HG02759 (cell line): ENCODE data around the gene MAP2K2.

Experiments used
- ATAC-seq: cut with Tn5 transposase; IDR thresholded peaks from one replicate; pipeline ENCODE4 v1.9.1; 2021; ENCODE audit warnings: mild to moderate bottlenecking, moderate library complexity; ENCODE audit not compliant: unreplicated experiment

Gene MAP2K2

DNA sequence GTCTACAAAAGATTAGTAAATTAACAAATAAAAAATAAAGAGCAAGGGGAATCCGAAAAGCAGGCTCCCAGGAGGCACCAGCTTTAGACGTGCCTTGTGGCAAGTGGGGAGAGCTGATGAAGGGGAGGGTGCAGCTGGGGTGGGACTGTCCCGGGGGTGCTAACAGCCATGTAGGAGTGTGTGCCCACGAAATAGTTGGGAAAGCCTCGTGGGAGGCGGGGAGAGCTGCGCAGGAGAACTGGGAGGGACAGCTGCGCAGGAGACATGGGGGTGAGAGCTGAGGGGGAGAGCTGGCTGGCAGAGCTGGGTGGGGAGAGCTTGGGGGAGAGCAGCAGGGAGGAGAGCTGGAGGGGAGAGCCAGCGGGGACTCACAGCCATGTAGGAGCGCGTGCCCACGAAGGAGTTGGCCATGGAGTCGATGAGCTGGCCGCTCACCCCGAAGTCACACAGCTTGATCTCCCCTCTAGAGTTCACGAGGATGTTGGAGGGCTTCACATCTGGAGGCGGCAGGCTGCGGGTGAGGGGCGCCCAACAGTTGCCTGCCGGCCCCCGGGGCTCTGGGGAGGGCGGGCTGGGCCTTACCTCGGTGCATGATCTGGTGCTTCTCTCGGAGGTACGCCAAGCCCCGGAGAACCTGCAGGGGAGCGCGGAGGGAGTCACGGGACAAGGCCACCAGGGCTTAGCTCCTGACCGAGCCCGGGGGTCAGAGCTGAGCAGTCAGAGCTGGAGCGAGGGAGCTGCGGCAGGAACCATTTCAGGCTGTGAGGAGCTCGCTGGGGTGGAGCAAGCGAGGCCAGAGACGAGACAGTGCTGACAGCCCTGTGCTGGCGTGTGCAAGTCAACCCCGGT, 23.1 kb downstream of the MAP2K2 start:
- no peak for ATAC-seq

DNA sequence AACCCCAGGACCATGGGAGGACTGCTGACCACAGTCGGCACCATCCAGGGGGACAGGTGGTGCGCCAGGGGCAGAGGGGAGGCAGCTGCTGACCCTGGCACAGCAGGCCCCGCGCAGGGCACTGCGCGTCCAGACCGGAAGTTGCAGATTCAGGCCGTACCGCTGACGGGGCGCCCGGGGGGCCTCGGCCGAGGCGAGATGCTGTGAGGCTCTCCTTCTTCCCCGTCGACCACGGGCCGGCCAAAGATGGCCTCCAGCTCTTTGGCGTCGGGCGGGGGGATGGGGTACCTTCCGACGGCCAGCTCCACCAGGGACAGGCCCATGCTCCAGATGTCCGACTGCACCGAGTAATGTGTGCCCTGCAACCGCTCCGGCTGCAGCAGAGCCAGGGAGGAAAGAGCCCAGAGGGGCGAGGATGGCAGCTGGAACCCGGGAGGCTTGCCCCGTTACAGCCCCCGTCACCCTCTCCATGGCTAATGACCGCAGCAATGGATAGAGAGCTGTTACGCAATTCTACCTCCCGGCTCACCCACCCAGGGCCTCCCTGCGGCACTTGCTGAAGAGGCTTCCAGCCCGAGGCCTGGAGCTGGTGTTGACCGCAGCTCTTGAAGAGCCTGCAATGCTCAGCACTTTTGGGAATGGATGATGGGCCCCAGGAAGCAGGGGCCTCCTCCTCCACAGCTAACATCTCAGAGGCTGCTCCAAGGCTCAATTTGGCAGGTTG, 24.7 kb downstream of the MAP2K2 start:
- no peak for ATAC-seq

DNA sequence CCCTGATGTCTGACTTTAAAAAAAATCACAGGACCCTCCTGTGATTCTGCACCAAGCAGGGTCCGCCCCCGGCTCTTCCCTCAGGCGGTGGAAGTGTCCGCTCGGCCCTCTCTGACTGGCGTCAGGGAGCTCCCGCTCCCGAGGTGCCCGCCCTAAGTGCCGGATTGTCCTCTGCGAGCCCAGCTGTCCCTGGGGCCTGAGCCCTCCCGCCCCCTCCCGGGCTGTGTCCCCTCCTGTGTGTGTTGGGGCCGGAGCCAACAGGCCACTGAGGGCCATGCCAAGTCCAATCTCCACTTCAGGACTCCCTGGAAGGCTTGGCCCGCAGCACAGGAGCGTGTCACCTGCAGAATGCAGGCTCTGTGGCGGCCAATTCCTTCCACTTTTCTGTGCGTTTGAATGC, 25.4 kb downstream of the MAP2K2 start:
- no peak for ATAC-seq

DNA sequence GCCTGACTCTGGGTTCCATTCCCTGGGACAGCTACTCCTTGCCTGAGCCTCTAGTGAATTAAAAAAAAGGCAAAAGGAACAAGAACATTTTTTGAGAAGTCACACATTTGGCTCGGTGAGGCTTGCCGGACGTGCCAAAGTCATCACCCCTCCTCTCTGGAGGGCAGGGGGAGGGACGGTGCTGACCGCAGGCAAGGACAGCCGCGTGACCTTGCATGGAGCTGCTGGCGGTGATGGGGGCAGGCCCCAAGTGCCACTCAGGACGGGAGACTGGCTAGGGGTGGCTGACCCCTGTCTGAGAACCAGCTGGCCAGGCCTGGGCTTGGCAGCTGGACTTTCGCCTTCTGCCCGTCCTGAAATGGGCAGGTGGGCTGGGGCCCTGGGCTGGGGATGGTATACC, 26.4 kb downstream of the MAP2K2 start:
- ATAC-seq: no peak

DNA sequence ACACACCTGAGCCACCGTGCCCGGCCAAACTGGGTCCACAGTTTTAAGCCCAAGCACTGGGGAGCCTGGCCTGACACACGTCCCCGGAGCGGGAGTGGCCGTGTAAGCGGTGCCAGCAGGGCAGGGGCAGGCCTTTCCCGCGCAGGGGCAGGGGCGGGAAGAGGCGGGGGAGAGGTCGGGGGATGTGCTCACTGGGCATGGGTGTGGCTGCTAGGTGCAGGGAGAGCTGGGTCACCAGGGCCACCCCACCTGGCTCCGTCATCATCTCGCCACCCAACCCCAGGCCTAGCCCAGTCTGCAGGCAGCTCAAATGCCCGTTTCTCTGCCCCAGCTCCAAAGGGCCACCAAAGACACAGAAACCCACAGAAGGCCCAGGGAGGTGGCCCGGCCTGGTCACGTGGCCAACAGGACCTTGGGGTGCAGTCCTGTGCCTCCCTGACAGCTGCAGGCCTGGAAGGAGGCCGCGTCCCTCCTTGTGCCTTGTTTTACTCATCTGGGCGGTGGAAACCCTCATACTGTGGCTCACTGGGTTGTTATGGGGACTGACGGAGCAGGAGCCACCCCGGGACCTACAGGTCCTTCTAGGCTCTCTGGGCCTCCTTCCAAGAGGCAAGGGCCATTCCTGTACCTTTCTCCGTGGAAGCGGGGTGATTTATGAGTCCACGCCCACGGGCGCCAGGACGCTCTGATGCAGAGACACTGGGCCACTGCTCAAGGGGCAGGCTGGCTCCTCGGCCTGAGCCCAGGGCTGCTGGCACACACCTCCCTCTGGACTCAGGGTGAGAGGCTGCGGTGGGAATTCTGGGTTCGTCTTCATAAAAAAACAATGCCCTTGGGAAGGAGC, 27.7 kb downstream of the MAP2K2 start:
- no peak for ATAC-seq

DNA sequence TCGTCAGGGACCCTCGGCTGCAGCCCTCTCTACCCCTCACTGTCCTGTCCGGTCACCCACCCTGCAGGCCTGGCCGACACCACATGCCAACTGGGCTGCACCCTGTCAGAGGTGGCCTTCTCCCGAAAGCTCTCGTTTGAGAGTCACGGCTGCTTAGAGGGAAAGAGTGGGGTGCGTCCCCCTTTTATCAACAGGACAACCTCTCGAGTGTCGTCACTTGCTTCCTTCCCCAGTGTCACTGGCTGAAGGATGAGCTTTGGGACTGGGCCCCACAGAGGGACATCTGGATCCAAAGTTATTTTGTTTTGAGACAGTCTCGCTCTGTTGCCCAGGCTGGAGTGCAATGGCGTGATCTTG, 28.5 kb downstream of the MAP2K2 start:
- ATAC-seq: no peak

DNA sequence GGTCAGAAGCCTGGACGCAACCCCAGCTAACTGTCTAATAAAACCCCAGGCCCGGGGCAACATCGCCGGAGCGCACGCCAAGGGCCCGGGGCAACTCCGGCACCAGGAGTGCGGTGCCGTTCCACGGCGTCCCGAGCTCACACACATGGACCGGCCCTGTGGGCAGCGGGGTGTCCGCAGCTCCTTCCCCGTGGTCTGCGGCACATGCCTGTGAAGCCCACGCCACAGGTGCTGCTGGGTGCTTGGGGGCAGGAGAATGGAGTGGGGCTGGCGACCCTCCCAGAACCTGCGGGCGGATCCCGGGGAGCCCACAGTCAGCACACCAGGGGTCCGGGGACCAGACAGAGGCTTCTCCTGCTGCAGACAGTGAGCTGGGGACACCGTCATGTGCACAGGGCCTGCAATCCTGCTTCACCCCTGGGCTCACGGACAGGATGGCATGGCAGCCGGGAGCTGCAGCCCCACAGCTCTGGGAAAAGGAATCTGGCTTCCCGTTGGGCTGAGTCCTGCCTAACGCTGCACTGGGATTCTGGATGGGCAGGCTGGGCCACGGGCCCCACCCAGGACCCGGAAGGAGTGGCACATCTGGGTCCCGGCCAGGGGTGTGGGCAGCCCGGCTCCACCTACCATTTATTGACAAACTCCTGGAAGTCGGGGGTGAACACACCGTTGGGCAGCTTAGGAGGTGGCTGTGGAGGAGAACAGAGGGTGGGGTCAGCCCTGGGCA, 29.0 kb downstream of the MAP2K2 start:
- ATAC-seq: no peak

DNA sequence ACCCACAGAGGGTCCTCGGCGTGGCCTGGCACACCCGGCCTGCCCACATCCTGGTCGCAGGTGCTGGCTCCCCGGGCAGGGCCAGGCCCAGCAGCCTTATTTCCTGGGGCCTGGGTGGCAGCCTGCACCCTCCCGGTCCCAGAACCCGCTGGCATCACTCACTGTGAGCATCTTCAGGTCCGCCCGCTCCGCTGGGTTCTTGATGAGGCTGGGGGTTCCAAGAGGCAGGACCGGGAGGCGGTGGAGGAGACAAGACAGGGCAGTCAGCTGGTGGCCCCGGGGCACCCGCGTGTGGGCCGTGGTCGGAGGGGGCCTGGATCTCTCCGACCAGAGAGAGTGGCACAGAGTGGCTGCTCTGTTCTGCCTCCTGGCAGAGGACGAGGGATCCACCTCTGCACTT, 29.6 kb downstream of the MAP2K2 start:
- no peak for ATAC-seq

DNA sequence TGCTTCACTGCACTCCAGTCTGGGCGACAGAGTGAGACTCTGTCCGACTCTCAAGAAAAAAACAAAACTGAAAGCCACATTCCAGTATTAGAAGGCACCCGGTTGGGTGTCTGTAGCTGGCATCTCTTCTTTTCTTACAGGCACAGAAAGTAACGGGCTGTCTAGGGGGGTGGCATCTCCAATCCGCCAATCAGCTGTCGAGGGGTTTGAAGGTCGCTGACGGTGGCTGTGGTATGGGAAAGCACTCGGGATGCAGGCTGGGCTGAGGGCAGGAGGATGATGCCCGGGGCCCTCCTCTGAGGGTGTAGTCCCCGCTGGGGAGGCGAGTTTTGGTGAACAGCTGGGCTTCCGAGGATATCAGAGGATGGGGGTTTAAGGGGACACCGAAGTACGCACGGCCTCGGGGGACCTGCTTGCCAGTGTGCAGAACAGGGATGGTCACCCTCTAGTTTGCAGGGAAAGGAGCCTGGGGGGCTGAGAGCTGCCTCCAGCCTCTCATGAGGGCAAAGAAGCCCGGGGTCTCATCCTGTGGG, 30.2 kb downstream of the MAP2K2 start:
- ATAC-seq: no peak

DNA sequence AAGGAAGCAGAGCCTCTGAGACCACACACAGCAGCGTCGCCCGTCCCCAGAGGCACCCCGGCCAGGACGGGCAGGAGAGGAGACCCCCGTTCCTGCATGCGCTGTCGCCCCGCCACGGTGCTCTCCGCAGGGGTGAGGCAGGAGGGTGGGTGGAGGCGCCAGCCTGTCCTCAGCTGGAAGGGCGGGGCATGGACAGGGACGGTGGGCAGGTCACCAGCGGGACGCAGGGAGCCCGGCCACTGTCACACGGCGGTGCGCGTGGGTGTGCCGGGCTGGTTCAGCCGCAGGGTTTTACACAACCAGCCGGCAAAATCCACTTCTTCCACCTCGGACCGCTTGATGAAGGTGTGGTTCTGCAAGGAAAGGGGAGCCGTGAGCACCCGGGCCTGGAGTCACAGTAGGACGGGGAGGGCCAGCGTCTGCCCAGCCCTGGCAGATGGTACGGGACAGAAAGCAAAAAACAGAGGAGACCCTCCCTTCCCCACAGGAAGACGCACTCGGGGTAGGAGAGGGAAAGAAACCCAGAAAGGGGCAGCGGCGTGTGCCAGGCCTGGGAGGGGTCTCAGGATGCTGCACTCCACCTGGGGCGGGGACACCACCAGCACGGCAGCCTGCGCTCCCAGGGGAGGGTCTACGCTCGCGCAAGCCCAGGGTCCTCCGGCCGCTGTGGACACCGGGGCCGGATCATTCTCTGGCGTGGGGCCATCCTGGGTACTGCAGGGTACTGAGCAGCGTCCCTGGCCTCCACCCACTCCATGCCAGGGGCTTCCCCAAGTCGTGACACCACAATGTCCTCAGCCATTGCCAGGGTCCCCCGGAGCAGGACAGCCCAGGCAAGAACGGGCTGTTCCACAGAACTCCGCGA, 33.3 kb downstream of the MAP2K2 start:
- ATAC-seq: no peak

DNA sequence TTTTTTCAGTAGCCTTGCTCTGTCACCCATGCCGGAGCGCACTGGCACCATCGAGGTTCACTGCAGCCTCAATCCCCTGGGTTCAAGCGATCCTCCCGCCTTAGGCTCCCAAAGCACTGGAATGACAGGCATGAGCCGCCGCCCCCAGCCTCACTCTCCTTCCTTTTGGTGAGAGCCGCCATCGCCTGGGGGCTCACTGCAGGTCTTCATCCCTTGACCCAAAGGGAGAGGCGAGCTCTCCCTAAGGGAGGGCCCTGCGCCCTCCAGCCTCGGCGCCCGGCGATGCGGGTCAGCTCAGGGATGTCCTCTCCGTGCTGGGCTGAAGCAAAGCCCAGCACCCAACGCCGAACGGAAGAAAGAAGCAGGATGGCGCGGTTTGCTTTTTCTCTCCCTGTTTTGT, 34.0 kb downstream of the MAP2K2 start:
- no peak for ATAC-seq

DNA sequence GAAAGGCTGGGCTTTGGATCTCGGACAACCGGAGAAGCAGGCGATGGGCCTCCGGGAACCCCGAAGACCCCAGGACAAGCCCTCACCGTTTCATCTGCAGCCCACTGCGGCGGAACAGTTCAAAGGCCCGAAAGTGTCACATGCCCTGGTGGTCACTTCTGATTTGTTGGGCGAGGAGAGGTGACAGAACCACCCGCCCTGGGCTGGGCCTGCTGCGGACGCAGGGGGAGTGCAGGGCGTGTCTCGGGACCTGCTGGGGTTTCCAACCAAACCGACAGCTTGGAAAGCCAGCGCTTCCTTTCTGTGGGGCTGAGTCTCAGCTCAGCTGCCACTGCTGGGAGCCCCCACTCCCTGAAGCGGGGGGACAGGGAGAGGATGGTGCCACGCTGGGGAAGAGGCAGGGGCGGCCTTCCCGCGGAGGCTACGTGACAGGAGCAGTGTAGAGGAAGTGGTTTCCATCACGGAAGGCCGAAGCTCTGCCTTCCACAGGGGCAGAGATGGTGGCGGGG, 34.5 kb downstream of the MAP2K2 start:
- ATAC-seq: no peak

DNA sequence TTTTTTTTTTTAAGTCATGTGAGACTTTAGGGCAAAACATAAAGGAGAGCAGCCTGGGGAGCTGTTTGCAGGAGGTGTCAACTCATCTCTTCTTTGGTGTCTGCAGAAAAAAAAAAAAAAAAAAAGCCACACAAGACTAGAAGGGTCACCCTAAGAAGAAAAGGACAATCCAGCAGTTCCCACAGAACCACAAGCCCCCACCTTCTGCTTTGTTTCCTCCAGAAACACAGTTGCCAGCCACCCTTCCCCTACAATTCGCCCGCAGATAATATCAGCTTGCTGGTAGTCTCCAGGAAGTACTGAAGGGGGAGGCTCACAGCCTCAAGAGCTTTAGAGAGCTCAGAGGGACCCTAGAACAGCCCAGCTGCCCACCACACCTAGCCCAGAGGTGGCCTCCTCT, 34.9 kb downstream of the MAP2K2 start:
- ATAC-seq: no peak

DNA sequence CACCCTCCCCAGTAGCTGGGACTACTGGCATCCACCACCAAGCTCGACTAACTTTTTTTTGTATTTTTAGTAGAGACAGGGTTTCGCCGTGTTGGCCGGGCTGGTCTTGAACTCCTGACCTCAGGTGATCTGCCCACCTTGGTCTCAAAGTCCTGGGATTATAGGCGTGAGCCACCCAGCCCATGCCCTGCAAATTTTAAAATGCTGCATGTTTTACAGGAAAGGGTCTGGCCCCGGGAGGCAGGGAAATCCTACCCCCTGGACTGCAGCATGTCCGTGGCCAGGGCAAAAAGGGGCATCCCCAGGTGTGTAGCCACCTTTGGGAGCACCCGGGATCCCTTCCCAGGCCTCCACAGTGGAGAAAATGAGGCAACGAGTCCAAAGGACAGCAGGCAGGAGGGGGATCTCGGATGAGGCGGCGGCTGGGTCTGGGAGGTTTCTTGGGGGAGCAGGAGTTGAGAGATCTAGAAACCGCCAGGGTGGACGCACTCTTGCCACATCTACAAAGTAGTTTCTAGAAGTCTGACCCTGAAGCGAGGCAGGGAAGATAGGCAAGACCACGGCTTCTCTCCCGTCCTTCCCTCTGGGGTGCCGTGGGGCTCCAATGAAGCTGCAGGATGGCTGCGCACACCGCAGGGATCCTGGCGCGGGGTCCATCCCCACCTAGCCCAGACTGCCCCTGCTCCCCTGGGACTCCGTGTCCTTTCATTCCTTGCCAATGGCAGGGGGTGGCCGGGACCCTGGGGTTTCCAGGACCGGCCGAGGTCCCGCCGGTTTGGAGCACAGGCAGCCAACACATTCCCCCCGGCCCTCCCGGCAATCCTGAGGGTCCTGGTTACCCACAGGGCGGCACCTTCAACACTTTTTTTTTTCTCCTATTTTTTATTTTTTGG, 35.9 kb downstream of the MAP2K2 start:
- no peak for ATAC-seq

DNA sequence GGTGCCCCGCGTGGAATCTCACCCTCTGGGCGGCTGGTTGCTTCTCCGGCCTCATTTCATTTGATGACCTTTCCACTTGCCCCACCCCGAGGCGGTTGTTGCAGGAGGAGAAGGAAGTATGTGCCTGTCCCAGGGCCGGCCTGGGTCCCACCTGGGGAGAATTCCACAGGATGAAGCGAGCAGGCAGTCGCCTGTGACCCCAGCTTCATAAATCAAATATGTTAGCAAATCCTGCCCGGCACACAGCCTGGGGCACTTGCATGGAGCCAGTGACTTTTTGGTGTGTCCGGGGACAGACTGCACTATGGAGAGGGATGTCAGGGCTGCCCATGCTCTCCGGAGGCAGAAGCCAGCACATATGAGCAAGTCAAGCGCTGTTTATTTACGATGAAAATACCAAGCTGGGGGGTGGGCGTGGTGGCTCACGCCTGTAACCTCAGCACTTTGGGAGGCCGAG, 37.5 kb downstream of the MAP2K2 start:
- no peak for ATAC-seq

DNA sequence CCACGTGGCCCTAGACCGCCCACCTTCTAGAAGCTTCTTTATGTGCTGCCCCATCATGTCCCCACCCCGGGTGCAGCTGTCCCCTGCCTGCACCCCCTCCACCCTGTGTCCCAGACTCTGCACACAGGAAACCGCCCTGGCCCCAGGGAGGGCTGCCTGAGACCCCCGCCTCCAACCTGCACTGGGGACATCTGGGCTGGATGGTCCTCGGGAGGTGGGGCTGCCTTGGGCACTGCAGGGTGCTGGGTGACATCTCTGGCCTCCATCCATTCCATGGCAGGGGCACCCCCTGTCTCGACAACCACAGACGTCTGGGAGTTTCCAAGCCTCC, 39.4 kb downstream of the MAP2K2 start:
- ATAC-seq: no peak

DNA sequence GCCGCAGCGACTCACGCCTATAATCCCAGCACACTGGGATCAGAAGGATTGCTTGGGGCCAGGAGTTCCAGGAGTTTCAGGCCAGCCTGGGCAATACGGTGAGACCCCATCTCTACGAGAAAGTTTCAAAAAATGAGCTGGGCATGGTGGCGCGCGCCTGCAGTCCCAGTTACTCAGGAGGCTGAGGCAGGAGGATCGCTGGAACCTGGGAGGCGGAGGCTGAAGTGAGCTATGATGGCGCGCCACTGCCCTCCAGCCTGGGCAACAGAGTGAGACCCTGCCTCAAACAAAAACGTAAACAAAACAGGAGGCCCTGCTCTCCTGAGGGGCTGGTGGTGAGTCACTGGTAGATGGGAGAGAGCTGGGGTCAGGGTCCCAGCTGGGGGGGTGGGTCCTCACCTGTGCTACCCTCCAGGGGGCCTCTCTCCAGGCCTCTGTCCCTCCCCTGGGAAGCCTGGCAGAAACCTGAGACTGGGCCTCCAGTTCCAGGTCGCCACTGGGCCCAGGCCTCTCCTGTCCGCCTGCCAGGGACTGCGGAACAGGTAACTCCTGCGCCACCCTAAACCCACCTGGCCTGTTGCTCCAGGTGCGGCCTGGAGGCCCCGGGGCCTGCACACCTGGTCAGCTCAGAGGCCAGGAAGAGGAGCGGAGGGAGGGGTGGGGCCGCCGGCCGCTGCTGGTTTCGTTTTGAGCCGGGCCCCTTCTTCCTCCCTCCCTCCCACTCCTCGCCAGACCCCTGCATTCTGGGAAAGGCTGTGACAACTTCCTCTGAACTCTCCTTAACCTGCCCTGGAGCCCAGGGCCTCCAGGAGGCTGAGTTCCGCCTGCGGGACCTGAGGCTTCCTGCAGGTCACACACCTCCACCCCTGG, 40.0 kb downstream of the MAP2K2 start:
- ATAC-seq: no peak

DNA sequence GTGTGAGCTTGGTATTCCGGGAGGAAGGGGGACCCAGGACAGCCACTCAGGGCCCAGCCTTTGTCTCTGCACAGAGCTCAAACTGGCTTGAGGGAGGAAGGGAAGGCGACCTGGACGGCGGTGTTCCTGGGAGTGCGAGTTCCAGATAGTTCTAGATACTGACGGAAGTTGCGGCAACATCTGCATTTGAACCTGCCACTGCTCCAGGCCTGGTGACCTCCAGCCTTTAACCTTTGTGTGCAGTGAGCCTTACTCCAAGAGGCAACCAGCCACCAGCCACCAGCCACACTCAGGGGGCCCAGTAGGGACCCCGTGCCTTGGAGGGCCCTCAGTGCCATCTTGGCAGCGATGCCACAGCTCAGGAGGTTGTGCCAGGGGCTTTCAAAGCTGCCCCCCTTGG, 41.8 kb downstream of the MAP2K2 start:
- no peak for ATAC-seq
